Activated CD8-positive, alpha-beta T cell treated with anti-CD3 and anti-CD28 coated beads for 36 hours (primary cell): Measurements from ENCODE around the gene BNC2. TPM values are rescaled to one million over a fixed set of nuclear protein-coding genes. Genes with fewer than 3 reads are reported as not detected.

Experiments
- ATAC-seq: fragments of 200-7000 bp; cut with Tn5 transposase; one replicate; pipeline ENCODE4 v1.10.0; 2021; ENCODE audit warnings: mild to moderate bottlenecking, moderate library complexity
- CTCF ChIA-PET: fragments of 350-600 bp; sonication (Branson Sonifier 250); formaldehyde crosslinking; loops from one replicate; lab custom pipeline; 2021; ENCODE audit warnings: antibody characterized with exemption; lab: Charles Lee
- POLR2A ChIA-PET: fragments of 350-600 bp; sonication (Branson Sonifier 250); formaldehyde crosslinking; loops from one replicate; lab custom pipeline; 2021; ENCODE audit warnings: antibody characterized with exemption; lab: Charles Lee
- DNase-seq: peaks from one replicate; pipeline ENCODE4 v3.0.0-alpha.2; 2020
- H3K27ac Mint-ChIP-seq: one replicate; pipeline ENCODE4 v1.8.0; 2021; ENCODE audit warnings: mild to moderate bottlenecking, mixed read lengths
- H3K27me3 Mint-ChIP-seq: one replicate; pipeline ENCODE4 v1.8.0; 2021; ENCODE audit warnings: mixed read lengths
- H3K36me3 Mint-ChIP-seq: one replicate; pipeline ENCODE4 v1.8.0; 2021; ENCODE audit warnings: low read depth, mixed read lengths
- H3K4me1 Mint-ChIP-seq: one replicate; pipeline ENCODE4 v1.8.0; 2021; ENCODE audit warnings: low read depth, mixed read lengths
- H3K4me3 Mint-ChIP-seq: one replicate; pipeline ENCODE4 v1.8.0; 2021; ENCODE audit warnings: mild to moderate bottlenecking, moderate library complexity, mixed read lengths
- H3K9me3 Mint-ChIP-seq: one replicate; pipeline ENCODE4 v1.8.0; 2021; ENCODE audit warnings: mixed read lengths
- CTCF ChIP-seq: fragments of 200-600 bp; IDR thresholded peaks from one replicate; pipeline ENCODE4 v1.8.0; 2022; ENCODE audit warnings: antibody characterized with exemption, mild to moderate bottlenecking
- intact Hi-C: fragments of 100-400 bp; cut with micrococcal nuclease; formaldehyde crosslinking; loops from one replicate; pipeline ENCODE4 v1.10.0; 2022
- total RNA-seq, 2 experiments: library from RNA; stranded (reverse); gene quantifications; one replicate each; pipeline ENCODE4 v1.2.3, GENCODE V29; 2021

Gene BNC2
- total RNA-seq, 2 experiments from 2014 or later: not detected

- H3K27me3 Mint-ChIP-seq: peaks cover 4% of the 10 kb centered on the region
- intact Hi-C loops: loop anchor here (5.0 kb wide), 1 partner anchor 52 kb away; no protein-coding TSS in a partner anchor
- DNase-seq: no peak
- POLR2A ChIA-PET: no interaction called here
- H3K36me3 Mint-ChIP-seq: no peaks in the 10 kb centered on the region
- no peaks in the 10 kb centered on the region for H3K9me3 Mint-ChIP-seq
- H3K4me1 Mint-ChIP-seq: no peaks in the 10 kb centered on the region
- CTCF ChIA-PET: no interaction called here
- ATAC-seq: no peak
- H3K4me3 Mint-ChIP-seq: no peak overlapping the region
- TF ChIP-seq CTCF: no peak
- H3K27ac Mint-ChIP-seq: no peak overlapping the region
These were observed 160.5 kb downstream of the BNC2 start for GRCh38 chr9:16709924-16710323.

GRCh38 chr9:16708656-16709435 lies 161.6 kb downstream of the BNC2 start:
- ChIA-PET CTCF (no interaction called here), POLR2A (no interaction called here)
- no peak for DNase-seq
- H3K27me3 Mint-ChIP-seq: peaks cover 4% of the 10 kb centered on the region
- no peak overlapping the region for H3K27ac Mint-ChIP-seq
- H3K4me1 Mint-ChIP-seq: no peaks in the 10 kb centered on the region
- H3K36me3 Mint-ChIP-seq: no peaks in the 10 kb centered on the region
- no peak for ATAC-seq
- TF ChIP-seq CTCF: no peak
- H3K4me3 Mint-ChIP-seq: no peak overlapping the region
- intact Hi-C loops: no loop called here
- H3K9me3 Mint-ChIP-seq: no peaks in the 10 kb centered on the region

GRCh38 chr9:16705111-16705604 lies 165.3 kb downstream of the BNC2 start:
- peaks cover 4% of the 10 kb centered on the region for H3K27me3 Mint-ChIP-seq
- CTCF ChIA-PET: no interaction called here
- no peak overlapping the region for H3K27ac Mint-ChIP-seq
- no peaks in the 10 kb centered on the region for H3K9me3 Mint-ChIP-seq
- no peak overlapping the region for H3K4me3 Mint-ChIP-seq
- no peaks in the 10 kb centered on the region for H3K36me3 Mint-ChIP-seq
- no peak for ATAC-seq
- TF ChIP-seq CTCF: no peak
- POLR2A ChIA-PET: no interaction called here
- H3K4me1 Mint-ChIP-seq: no peaks in the 10 kb centered on the region
- DNase-seq: no peak
- intact Hi-C loops: no loop called here

- ChIA-PET POLR2A (no interaction called here), CTCF (no interaction called here)
- H3K36me3 Mint-ChIP-seq: no peaks in the 10 kb centered on the region
- H3K27ac Mint-ChIP-seq: no peak overlapping the region
- TF ChIP-seq CTCF: no peak
- intact Hi-C loops: no loop called here
- H3K9me3 Mint-ChIP-seq: no peaks in the 10 kb centered on the region
- ATAC-seq (no peak), DNase-seq (no peak)
- H3K4me1 Mint-ChIP-seq: no peaks in the 10 kb centered on the region
- H3K27me3 Mint-ChIP-seq: peaks cover 4% of the 10 kb centered on the region
- H3K4me3 Mint-ChIP-seq: no peak overlapping the region
These were observed 166.1 kb downstream of the BNC2 start for GRCh38 chr9:16704116-16705110.
